ENCODE measurements around the gene VWA8.
"Not testable (repeated sequence)": the region's sequence is repeated elsewhere in the genome, so short reads cannot be mapped to it uniquely, and the experiment has no call there.

Gene VWA8

GRCh38 chr13:41883147-41883546, 77.8 kb downstream of the VWA8 start:
- TF ChIP-seq PATZ1 (CRISPR knock-in tag; IDR thresholded peaks at IDR 0.05; ENCODE audit: borderline replicate concordance) (no peak), GLIS3 (CRISPR knock-in tag; IDR thresholded peaks at IDR 0.05) (no peak), TOX (CRISPR knock-in tag; IDR thresholded peaks at IDR 0.05; ENCODE audit: borderline replicate concordance) (no peak), TCF4 (CRISPR knock-in tag; IDR thresholded peaks at IDR 0.05; ENCODE audit: borderline replicate concordance) (no peak), ISL1 (CRISPR knock-in tag; IDR thresholded peaks at IDR 0.05) (no peak), ZNF565 (CRISPR knock-in tag; conservative IDR thresholded peaks at IDR 0.05; ENCODE audit: low read depth) (no peak), POU6F1 (CRISPR knock-in tag; IDR thresholded peaks at IDR 0.05; ENCODE audit: borderline replicate concordance, low read depth) (no peak), BACH2 (CRISPR knock-in tag; IDR thresholded peaks at IDR 0.05; ENCODE audit: borderline replicate concordance) (no peak), CREB5 (CRISPR knock-in tag; IDR thresholded peaks at IDR 0.05; ENCODE audit: low read depth) (no peak), ZNF70 (CRISPR knock-in tag; IDR thresholded peaks at IDR 0.05) (no peak), PPARA (CRISPR knock-in tag; IDR thresholded peaks at IDR 0.05; ENCODE audit: borderline replicate concordance) (no peak)
- no peak for ATAC-seq

GRCh38 chr13:41881890-41882289, 79.0 kb downstream of the VWA8 start:
- not testable (repeated sequence) for ATAC-seq

GRCh38 chr13:41880966-41881365, 79.9 kb downstream of the VWA8 start:
- TF ChIP-seq CSDC2 (CRISPR knock-in tag; IDR thresholded peaks at IDR 0.05) (no peak), SNAI2 (CRISPR knock-in tag; IDR thresholded peaks at IDR 0.05) (no peak), TOX (CRISPR knock-in tag; IDR thresholded peaks at IDR 0.05; ENCODE audit: borderline replicate concordance) (no peak), ZNF8 (CRISPR knock-in tag; IDR thresholded peaks at IDR 0.05) (no peak), CSRNP3 (CRISPR knock-in tag; IDR thresholded peaks at IDR 0.05) (no peak), ZNF70 (CRISPR knock-in tag; IDR thresholded peaks at IDR 0.05) (no peak), TCF4 (CRISPR knock-in tag; IDR thresholded peaks at IDR 0.05; ENCODE audit: borderline replicate concordance) (no peak), ESRRG (CRISPR knock-in tag; IDR thresholded peaks at IDR 0.05) (no peak), ZC3H10 (CRISPR knock-in tag; IDR thresholded peaks at IDR 0.05) (no peak), ZNF565 (CRISPR knock-in tag; conservative IDR thresholded peaks at IDR 0.05; ENCODE audit: low read depth) (no peak), PATZ1 (CRISPR knock-in tag; IDR thresholded peaks at IDR 0.05; ENCODE audit: borderline replicate concordance) (no peak), ZFP30 (CRISPR knock-in tag; IDR thresholded peaks at IDR 0.05) (no peak), ARNTL (CRISPR knock-in tag; IDR thresholded peaks at IDR 0.05; ENCODE audit: borderline replicate concordance, low read depth) (no peak), TSHZ2 (CRISPR knock-in tag; IDR thresholded peaks at IDR 0.05) (no peak), ZFP3 (CRISPR knock-in tag; IDR thresholded peaks at IDR 0.05) (no peak), BACH2 (CRISPR knock-in tag; IDR thresholded peaks at IDR 0.05; ENCODE audit: borderline replicate concordance) (no peak), RARB (CRISPR knock-in tag; IDR thresholded peaks at IDR 0.05) (no peak), CREB5 (CRISPR knock-in tag; IDR thresholded peaks at IDR 0.05; ENCODE audit: low read depth) (no peak), POU6F1 (CRISPR knock-in tag; IDR thresholded peaks at IDR 0.05; ENCODE audit: borderline replicate concordance, low read depth) (no peak), GLIS3 (CRISPR knock-in tag; IDR thresholded peaks at IDR 0.05) (no peak)
- ATAC-seq, result no peak
